Measurements from ENCODE around the gene RFX7. TPM values are rescaled to one million over a fixed set of nuclear protein-coding genes. Genes with fewer than 3 reads are reported as not detected.
"Not testable (repeated sequence)": the region's sequence is repeated elsewhere in the genome, so short reads cannot be mapped to it uniquely, and the experiment has no call there.

Gene RFX7
- 1 to 10 TPM; 1.1 to 1.8 (median 1.8) TPM for polyA plus RNA-seq

- 0 to 1% (median 0%) methylated on average over 50 to 83 of the region's 85 CpGs for WGBS, 3 donors
- no peak within 1 kb of the TSS for H3K27ac ChIP-seq (ENCODE audit: low read depth, low read length)
These were observed at the start of gene RFX7 for GRCh38 chr15:56243163-56244037. Gene RFX7, minus strand, starts transcription at chr15:56243879. Its CDS starts 594 bp downstream, at chr15:56243285.

GRCh38 chr15:56292546-56293316 is 49.1 kb upstream of the RFX7 start:
- 93 to 98% (median 93%) methylated on average over 5 of the region's 5 CpGs for WGBS, 3 donors
- H3K27ac ChIP-seq (ENCODE audit: low read depth, low read length): no peak overlapping the region

GRCh38 chr15:56291741-56292140 is 48.1 kb upstream of the RFX7 start:
- no peak overlapping the region for H3K27ac ChIP-seq (ENCODE audit: low read depth, low read length)
- 82 to 88% (median 88%) methylated on average over 2 of the region's 2 CpGs for WGBS, 3 donors

DNA sequence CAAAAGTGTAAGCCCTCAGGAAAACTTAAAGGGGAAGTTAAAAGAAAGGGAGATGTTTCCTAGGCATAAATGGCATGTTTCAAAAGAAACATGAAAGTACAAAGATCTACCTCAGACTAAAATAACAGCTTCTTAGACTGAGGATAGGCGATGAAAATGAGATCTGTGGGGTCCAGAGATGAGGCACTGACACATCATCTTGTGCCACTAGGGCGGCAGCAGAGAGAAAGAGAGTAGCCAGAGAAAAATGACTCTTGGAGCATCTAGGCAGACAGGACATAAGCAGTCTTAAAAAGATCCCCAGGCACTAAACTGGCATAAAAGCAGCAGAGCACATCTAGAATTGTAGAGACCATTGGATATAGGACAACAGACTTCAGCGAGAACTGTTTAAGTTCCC is 42.5 kb upstream of the RFX7 start:
- WGBS, 3 donors: 76 to 85% (median 83%) methylated on average over 3 of the region's 3 CpGs
- no peak overlapping the region for H3K27ac ChIP-seq (ENCODE audit: low read depth, low read length)

- 82 to 87% (median 84%) methylated on average over 6 of the region's 6 CpGs for WGBS, 3 donors
- H3K27ac ChIP-seq (ENCODE audit: low read depth, low read length): no peak overlapping the region
These were observed 37.5 kb upstream of the RFX7 start for GRCh38 chr15:56281145-56281544.

DNA sequence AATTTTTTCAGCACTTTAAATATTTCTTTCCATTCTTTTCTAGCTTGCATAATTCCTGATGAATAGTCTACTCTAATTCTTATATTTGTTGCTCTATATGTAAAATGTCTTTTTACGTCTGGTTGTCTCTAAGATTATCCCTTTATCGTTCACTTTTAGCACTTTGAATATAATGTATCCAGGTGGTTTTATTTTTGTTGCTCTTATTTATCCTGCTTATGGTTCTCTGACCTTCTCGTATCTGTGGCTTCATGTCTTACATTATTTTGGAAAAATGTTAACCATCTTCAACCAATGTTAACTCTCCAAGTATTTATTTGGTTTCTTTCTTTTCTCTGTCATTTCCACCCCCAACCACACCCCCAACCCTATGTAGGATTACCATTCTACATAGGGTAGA is 30.0 kb upstream of the RFX7 start:
- no peak overlapping the region for H3K27ac ChIP-seq (ENCODE audit: low read depth, low read length)
- WGBS, 3 donors: 87 to 94% (median 93%) methylated on average over 3 of the region's 3 CpGs

DNA sequence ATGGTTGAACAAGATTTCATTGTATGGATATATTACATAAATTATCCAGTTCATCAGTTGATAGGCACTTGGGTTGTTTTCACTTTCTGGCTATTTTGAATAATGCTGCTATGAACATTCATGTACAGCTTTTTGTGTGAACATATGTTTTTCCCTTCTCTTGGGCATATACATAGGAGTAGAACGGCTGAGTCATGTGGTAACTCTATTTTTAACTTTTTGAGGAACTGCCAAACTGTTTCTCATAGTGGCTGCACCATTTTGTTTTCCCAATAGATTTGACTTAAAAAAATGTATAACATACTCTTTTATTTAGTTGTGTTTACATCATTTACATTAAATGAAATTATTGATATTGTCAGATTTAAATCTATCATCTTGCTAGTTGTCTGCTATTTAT is 28.8 kb upstream of the RFX7 start:
- no peak overlapping the region for H3K27ac ChIP-seq (ENCODE audit: low read depth, low read length)
- 30 to 63% (median 40%) methylated on average over 1 of the region's 1 CpG for WGBS, 3 donors

DNA sequence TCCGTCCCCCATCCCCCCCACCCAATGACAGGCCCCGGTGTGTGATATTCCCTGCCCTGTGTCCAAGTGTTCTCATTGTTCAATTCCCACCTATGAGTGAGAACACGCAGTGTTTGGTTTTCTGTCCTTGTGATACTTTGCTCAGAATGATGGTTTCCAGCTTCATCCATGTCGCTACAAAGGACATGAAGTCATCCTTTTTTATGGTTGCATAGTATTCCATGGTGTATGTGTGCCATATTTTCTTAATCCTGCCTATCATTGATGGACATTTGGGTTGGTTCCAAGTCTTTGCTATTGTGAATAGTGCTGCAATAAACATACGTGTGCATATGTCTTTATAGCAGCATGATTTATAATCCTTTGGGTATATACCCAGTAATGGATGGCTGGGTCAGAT is 22.8 kb upstream of the RFX7 start:
- not testable (repeated sequence) for H3K27ac ChIP-seq (ENCODE audit: low read depth, low read length)
- WGBS, 3 donors: 90 to 95% (median 94%) methylated on average over 5 of the region's 5 CpGs

- H3K27ac ChIP-seq (ENCODE audit: low read depth, low read length): no peak overlapping the region
- 48 to 68% (median 66%) methylated on average over 4 of the region's 4 CpGs for WGBS, 3 donors
These were observed 18.3 kb upstream of the RFX7 start for GRCh38 chr15:56261854-56262509.

- WGBS, 3 donors: 94 to 97% (median 96%) methylated on average over 1 of the region's 1 CpG
- not testable (repeated sequence) for H3K27ac ChIP-seq (ENCODE audit: low read depth, low read length)
These were observed 13.6 kb upstream of the RFX7 start for GRCh38 chr15:56257306-56257705.

DNA sequence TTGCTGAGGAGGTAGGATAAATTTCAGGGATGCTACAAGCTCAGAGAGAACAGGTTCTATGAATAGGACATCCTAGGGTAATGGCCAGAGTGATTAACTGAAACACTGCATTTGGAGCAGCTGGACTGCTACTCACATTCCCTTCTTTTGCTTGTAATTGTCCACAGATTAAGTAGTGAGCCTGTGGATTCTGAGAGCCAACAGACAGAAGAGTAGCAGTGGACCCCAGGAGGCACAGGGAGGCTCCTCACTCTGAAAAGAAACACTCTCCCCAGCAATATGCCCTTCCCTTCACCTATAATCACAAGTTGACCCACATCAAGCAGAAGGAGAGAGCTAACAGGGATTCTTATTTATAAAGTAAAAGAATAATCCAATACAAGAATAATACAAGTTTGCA is 10.6 kb upstream of the RFX7 start:
- H3K27ac ChIP-seq (ENCODE audit: low read depth, low read length): no peak overlapping the region

- no peak overlapping the region for H3K27ac ChIP-seq (ENCODE audit: low read depth, low read length)
- 35 to 70% (median 37%) methylated on average over 2 of the region's 2 CpGs for WGBS, 3 donors
These were observed 8.7 kb upstream of the RFX7 start for GRCh38 chr15:56252386-56252785.

DNA sequence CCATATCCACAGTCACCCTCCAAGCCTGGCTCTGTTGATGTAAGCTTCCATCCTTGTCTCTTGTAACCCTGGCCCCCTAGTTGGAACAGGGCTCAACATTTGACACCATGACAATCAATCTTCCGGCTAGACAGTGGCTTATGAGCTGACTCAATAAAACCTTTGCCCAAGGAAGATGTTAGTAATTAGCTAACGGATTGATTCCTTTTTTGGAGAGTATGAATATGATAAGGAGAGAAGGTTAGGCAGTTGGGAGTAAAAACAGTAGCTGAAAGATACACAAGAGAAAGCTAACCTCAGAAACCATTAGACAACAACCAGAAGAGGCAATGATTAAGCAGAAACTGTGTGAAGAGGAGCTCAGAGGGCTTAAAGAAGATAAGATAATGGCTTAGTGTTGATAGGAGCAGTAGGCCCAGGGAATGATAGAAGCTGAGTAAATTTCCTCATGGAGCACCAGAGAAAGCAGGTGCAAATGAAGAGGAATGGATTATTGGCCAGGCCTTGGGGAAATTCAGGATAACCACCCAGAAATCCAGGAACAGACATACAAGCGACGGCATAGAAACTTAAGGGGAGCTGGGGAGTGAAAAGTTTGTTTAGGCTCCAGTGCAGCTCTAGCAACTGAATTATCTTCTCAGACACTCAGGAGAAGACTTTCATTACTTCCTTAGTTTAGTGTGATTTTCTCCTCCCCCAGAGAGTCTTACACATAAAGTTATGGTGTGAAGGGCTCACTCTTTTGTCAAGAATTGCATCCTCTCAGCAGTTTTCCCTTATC is 7.8 kb upstream of the RFX7 start:
- WGBS, 3 donors: 87 to 91% (median 89%) methylated on average over 4 of the region's 4 CpGs

GRCh38 chr15:56250626-56251025 is 6.9 kb upstream of the RFX7 start:
- WGBS, 3 donors: 94 to 99% (median 97%) methylated on average over 1 of the region's 1 CpG

More for the DNA sequence above, 7.8 kb upstream of the RFX7 start:
- H3K27ac ChIP-seq (ENCODE audit: low read depth, low read length): no peak overlapping the region

GRCh38 chr15:56249092-56249491 is 5.4 kb upstream of the RFX7 start:
- H3K27ac ChIP-seq (ENCODE audit: low read depth, low read length): no peak overlapping the region

More at GRCh38 chr15:56250626-56251025, 6.9 kb upstream of the RFX7 start:
- no peak overlapping the region for H3K27ac ChIP-seq (ENCODE audit: low read depth, low read length)

- WGBS, 3 donors: 46 to 79% (median 67%) methylated on average over 3 of the region's 3 CpGs
These were observed 4.8 kb upstream of the RFX7 start for GRCh38 chr15:56248311-56248992.

GRCh38 chr15:56247266-56247665 is 3.6 kb upstream of the RFX7 start:
- no peak overlapping the region for H3K27ac ChIP-seq (ENCODE audit: low read depth, low read length)
- WGBS, 3 donors: 89 to 95% (median 89%) methylated on average over 2 of the region's 2 CpGs

More at GRCh38 chr15:56248311-56248992, 4.8 kb upstream of the RFX7 start:
- H3K27ac ChIP-seq (ENCODE audit: low read depth, low read length): no peak overlapping the region
